Measurements from ENCODE around the gene ZNF616.

The ZNF616 gene

GRCh38 chr19:52139252-52140031 is at the start of gene ZNF616:
ZNF616 (minus strand) TSS chr19:52139938; CDS start chr19:52130512, 9,426 bp downstream.
- peak; percentile 94 for DNase-seq (ENCODE audit: low spot score)

- DNase-seq (ENCODE audit: low spot score), result no peak
These were observed 49.3 kb upstream of the ZNF616 start for GRCh38 chr19:52188822-52189734.

GRCh38 chr19:52187407-52187806 is 47.7 kb upstream of the ZNF616 start:
- DNase-seq (ENCODE audit: low spot score), result no peak

GRCh38 chr19:52176574-52176973 is 36.8 kb upstream of the ZNF616 start:
- no peak for DNase-seq (ENCODE audit: low spot score)

GRCh38 chr19:52172347-52172746 is 32.6 kb upstream of the ZNF616 start:
- DNase-seq (ENCODE audit: low spot score), result no peak

- peak; percentile 82 for DNase-seq (ENCODE audit: low spot score)
These were observed 31.8 kb upstream of the ZNF616 start, which contains the start of gene ZNF836 for GRCh38 chr19:52171321-52172169. ZNF836 (minus strand) TSS chr19:52171621; CDS start chr19:52168072, 3,549 bp downstream.

GRCh38 chr19:52170863-52171320 is 31.2 kb upstream of the ZNF616 start:
- DNase-seq (ENCODE audit: low spot score), result no peak

GRCh38 chr19:52170304-52170703 is 30.6 kb upstream of the ZNF616 start:
- no peak for DNase-seq (ENCODE audit: low spot score)

GRCh38 chr19:52155596-52156359 is 16.0 kb upstream of the ZNF616 start:
- DNase-seq (ENCODE audit: low spot score), result no peak

GRCh38 chr19:52148256-52148655 is 8.5 kb upstream of the ZNF616 start:
- no peak for DNase-seq (ENCODE audit: low spot score)

GRCh38 chr19:52142001-52142595 is 2.4 kb upstream of the ZNF616 start:
- no peak for DNase-seq (ENCODE audit: low spot score)

GRCh38 chr19:52141203-52141602 is 1.5 kb upstream of the ZNF616 start:
- no peak for DNase-seq (ENCODE audit: low spot score)

GRCh38 chr19:52140032-52140710 is 433 bp upstream of the ZNF616 start:
- no peak for DNase-seq (ENCODE audit: low spot score)

- DNase-seq (ENCODE audit: low spot score), result no peak
These were observed 821 bp downstream of the ZNF616 start for GRCh38 chr19:52138983-52139251.

GRCh38 chr19:52138278-52138982 is 1.3 kb downstream of the ZNF616 start:
- no peak for DNase-seq (ENCODE audit: low spot score)

- DNase-seq (ENCODE audit: low spot score), result no peak
These were observed 19.5 kb downstream of the ZNF616 start for GRCh38 chr19:52120286-52120685.

GRCh38 chr19:52115526-52116053 is 24.1 kb downstream of the ZNF616 start:
- no peak for DNase-seq (ENCODE audit: low spot score)

GRCh38 chr19:52114691-52115090 is 25.0 kb downstream of the ZNF616 start:
- DNase-seq (ENCODE audit: low spot score), result no peak

- no peak for DNase-seq (ENCODE audit: low spot score)
These were observed 27.1 kb downstream of the ZNF616 start for GRCh38 chr19:52112624-52113023.
